ENCODE data around the gene OR6Q1.

- TF ChIP-seq CTCF (IDR thresholded peaks at IDR 0.05) = no peak
- TF ChIP-seq POLR2A (IDR thresholded peaks at IDR 0.05) = no peak
These were observed 29.8 kb downstream of the OR6Q1 start for GRCh38 chr11:58060535-58060934.

All from Peyer's patch (tissue), 4 donors.